Loucy (cell line): Measurements from ENCODE around the gene RNF130.

ENCODE experiments used
- H2AFZ ChIP-seq: fragments of 200-600 bp; sonication (generic); 2 replicates; pipeline ENCODE4 v1.6.0; 2016; ENCODE audit warnings: antibody characterized with exemption, mild to moderate bottlenecking, low read length, moderate library complexity
- H3F3A ChIP-seq: fragments of 200-600 bp; 2 replicates; pipeline ENCODE4 v1.6.0; 2016; ENCODE audit warnings: antibody characterized with exemption, low read depth, mild to moderate bottlenecking
- H3K27me3 ChIP-seq: fragments of 200-600 bp; sonication (generic); 2 replicates; pipeline ENCODE4 v1.6.1; 2014; ENCODE audit warnings: low read length, mild to moderate bottlenecking; ENCODE audit not compliant: insufficient read depth, poor library complexity, severe bottlenecking
- H3K36me3 ChIP-seq: fragments of 200-600 bp; sonication (generic); 2 replicates; pipeline ENCODE4 v1.6.1; 2016; ENCODE audit warnings: low read length; ENCODE audit not compliant: insufficient read depth
- H3K4me1 ChIP-seq: fragments of 200-600 bp; sonication (generic); 2 replicates; pipeline ENCODE4 v1.5.1; 2014; ENCODE audit warnings: low read length, mild to moderate bottlenecking; ENCODE audit not compliant: insufficient read depth, poor library complexity, severe bottlenecking
- H3K4me2 ChIP-seq: fragments of 200-600 bp; sonication (generic); 2 replicates; pipeline ENCODE4 v1.6.0; 2014; ENCODE audit warnings: antibody characterized with exemption, low read length, low read depth, mild to moderate bottlenecking; ENCODE audit not compliant: poor library complexity, severe bottlenecking
- H3K4me3 ChIP-seq: fragments of 200-600 bp; sonication (generic); 2 replicates; pipeline ENCODE4 v1.5.1; 2014; ENCODE audit warnings: low read length, mild to moderate bottlenecking, mixed read lengths; ENCODE audit not compliant: poor library complexity, severe bottlenecking
- H3K79me2 ChIP-seq: fragments of 200-600 bp; sonication (generic); 2 replicates; pipeline ENCODE4 v1.6.1; 2014; ENCODE audit warnings: low read length; ENCODE audit not compliant: insufficient read depth
- H3K9ac ChIP-seq: fragments of 200-600 bp; sonication (generic); 2 replicates; pipeline ENCODE4 v1.6.0; 2014; ENCODE audit warnings: mild to moderate bottlenecking, low read depth, low read length, moderate library complexity; ENCODE audit not compliant: poor library complexity, severe bottlenecking
- H3K9me2 ChIP-seq: fragments of 200-600 bp; sonication (generic); replicated peaks from 2 replicates; pipeline ENCODE4 v1.6.1; 2016; ENCODE audit warnings: low read depth, low read length, mixed read lengths
- H3K9me3 ChIP-seq: fragments of 200-600 bp; sonication (generic); 2 replicates; pipeline ENCODE4 v1.6.1; 2014; ENCODE audit warnings: mild to moderate bottlenecking, antibody characterized with exemption, low read length, low read depth; ENCODE audit not compliant: insufficient read depth
- H4K20me1 ChIP-seq: fragments of 200-600 bp; sonication (generic); 2 replicates; pipeline ENCODE4 v1.6.0; 2014; ENCODE audit warnings: antibody characterized with exemption, low read length, mild to moderate bottlenecking; ENCODE audit not compliant: insufficient read depth, poor library complexity, severe bottlenecking
- CTCF ChIP-seq: fragments of 200-600 bp; sonication (generic); conservative IDR thresholded peaks from 2 replicates; pipeline ENCODE4 v1.5.1; 2014; ENCODE audit warnings: mild to moderate bottlenecking, antibody characterized with exemption, low read length
- EZH2phosphoT487 ChIP-seq: fragments of 200-600 bp; IDR thresholded peaks from 2 replicates; pipeline ENCODE4 v1.6.1; 2018; ENCODE audit warnings: antibody characterized with exemption, mild to moderate bottlenecking, moderate library complexity, borderline replicate concordance

The RNF130 gene

DNA sequence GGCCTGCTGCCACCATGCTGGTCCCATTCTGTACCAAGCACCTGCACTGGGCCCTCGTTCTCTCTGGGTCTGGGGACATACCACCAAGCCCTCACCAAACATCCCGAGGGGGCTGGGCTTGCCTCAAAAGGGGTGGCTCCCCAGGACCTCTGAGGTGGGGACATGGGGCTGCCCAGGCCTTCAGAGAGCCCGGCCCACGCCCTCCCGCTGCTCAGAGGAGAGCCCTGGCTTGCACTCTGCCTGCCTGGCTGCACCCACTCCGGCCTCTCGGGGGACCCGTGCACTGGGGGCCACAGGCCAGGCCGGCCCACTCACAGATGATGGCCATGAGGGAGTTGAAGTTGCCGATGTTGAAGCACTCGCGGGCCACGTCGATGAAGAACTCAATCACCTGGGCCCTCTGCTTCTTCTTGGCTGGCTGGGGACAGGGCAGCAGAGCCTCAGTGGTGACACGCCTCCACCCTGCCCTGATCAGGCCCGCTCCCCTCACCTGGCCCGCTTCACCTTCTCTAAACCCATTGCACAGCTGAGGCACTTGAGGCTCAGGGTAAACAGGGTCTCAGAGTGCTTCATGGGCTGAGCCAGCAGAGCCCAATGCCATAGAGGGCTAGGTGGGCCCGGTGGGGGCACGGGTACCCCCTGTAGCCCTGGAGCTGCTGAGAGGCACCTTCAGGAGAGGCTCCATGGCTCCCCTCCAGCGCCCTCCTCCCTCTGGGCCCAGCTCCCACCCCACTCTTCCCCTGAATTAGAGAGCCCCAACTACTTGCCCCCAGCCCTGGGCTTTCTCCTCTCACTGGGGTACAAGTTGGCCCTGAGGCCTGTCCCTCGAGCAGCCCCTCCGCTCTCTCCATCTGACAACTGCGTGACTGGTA lies 47.7 kb upstream of the RNF130 start:
- H3K4me1 ChIP-seq: no peaks in the 10 kb centered on the region
- no peak overlapping the region for H3K4me2 ChIP-seq
- no peak overlapping the region for H2AFZ ChIP-seq
- no peaks in the 10 kb centered on the region for H3F3A ChIP-seq
- no peaks in the 10 kb centered on the region for H3K36me3 ChIP-seq
- no peaks in the 10 kb centered on the region for H3K27me3 ChIP-seq
- H4K20me1 ChIP-seq: no peaks in the 10 kb centered on the region
- H3K79me2 ChIP-seq: no peaks in the 10 kb centered on the region
- no peaks in the 10 kb centered on the region for H3K9me3 ChIP-seq
- no peak overlapping the region for H3K4me3 ChIP-seq
- no peak for TF ChIP-seq EZH2phosphoT487
- no peak for TF ChIP-seq CTCF
- H3K9me2 ChIP-seq: no peaks in the 10 kb centered on the region
- H3K9ac ChIP-seq: no peak overlapping the region

GRCh38 chr5:180118391-180118791 lies 46.8 kb upstream of the RNF130 start:
- Histone ChIP-seq H3K4me3 (no peak overlapping the region), H3K9me3 (no peaks in the 10 kb centered on the region), H3K27me3 (no peaks in the 10 kb centered on the region), H4K20me1 (no peaks in the 10 kb centered on the region), H3K79me2 (no peaks in the 10 kb centered on the region), H3K9ac (no peak overlapping the region), H3F3A (no peaks in the 10 kb centered on the region), H3K4me2 (no peak overlapping the region), H2AFZ (no peak overlapping the region), H3K36me3 (no peaks in the 10 kb centered on the region), H3K9me2 (no peaks in the 10 kb centered on the region), H3K4me1 (no peaks in the 10 kb centered on the region)
- TF ChIP-seq EZH2phosphoT487 (no peak), CTCF (no peak)

GRCh38 chr5:180117000-180117725 lies 45.6 kb upstream of the RNF130 start:
- no peaks in the 10 kb centered on the region for H4K20me1 ChIP-seq
- no peak for TF ChIP-seq EZH2phosphoT487
- TF ChIP-seq CTCF: no peak
- H3F3A ChIP-seq: no peaks in the 10 kb centered on the region
- no peaks in the 10 kb centered on the region for H3K9me2 ChIP-seq
- H2AFZ ChIP-seq: no peak overlapping the region
- no peaks in the 10 kb centered on the region for H3K79me2 ChIP-seq
- H3K27me3 ChIP-seq: no peaks in the 10 kb centered on the region
- H3K36me3 ChIP-seq: no peaks in the 10 kb centered on the region
- no peak overlapping the region for H3K4me2 ChIP-seq
- no peaks in the 10 kb centered on the region for H3K4me1 ChIP-seq
- no peak overlapping the region for H3K4me3 ChIP-seq
- no peaks in the 10 kb centered on the region for H3K9me3 ChIP-seq
- no peak overlapping the region for H3K9ac ChIP-seq
